HuH-7 (cell line): ENCODE measurements around the gene HTR3A.
A peak's percentile ranks its signal among the peaks of the same experiment; 100 is the strongest.

Experiments
- DNase-seq: peaks from one replicate; pipeline ENCODE4 v3.0.0; 2011; ENCODE audit warnings: low spot score

The HTR3A gene

GRCh38 chr11:113979431-113979830 is 4.5 kb downstream of the HTR3A start:
- no peak for DNase-seq

GRCh38 chr11:113980785-113981184 is 5.9 kb downstream of the HTR3A start:
- DNase-seq: no peak

GRCh38 chr11:113982306-113982705 is 7.4 kb downstream of the HTR3A start:
- DNase-seq: no peak

GRCh38 chr11:113984781-113985180 is 9.9 kb downstream of the HTR3A start:
- no peak for DNase-seq

- no peak for DNase-seq
Measured at GRCh38 chr11:113985906-113986305, 11.0 kb downstream of the HTR3A start.

- no peak for DNase-seq
Measured at GRCh38 chr11:113986351-113987140, 11.6 kb downstream of the HTR3A start.

- DNase-seq: no peak
Measured at GRCh38 chr11:113989381-113989780, 14.5 kb downstream of the HTR3A start.

- DNase-seq: no peak
Measured at GRCh38 chr11:113989916-113990315, 15.0 kb downstream of the HTR3A start.

GRCh38 chr11:113991170-113991569 is 16.3 kb downstream of the HTR3A start:
- DNase-seq: peak; percentile 49

- DNase-seq: no peak
Measured at GRCh38 chr11:113991718-113992458, 17.0 kb downstream of the HTR3A start.

GRCh38 chr11:113992459-113993110 is 17.7 kb downstream of the HTR3A start:
- no peak for DNase-seq

- peak; percentile 36 for DNase-seq
Measured at GRCh38 chr11:113994077-113994954, 19.4 kb downstream of the HTR3A start.

GRCh38 chr11:113997473-113997872 is 22.6 kb downstream of the HTR3A start:
- DNase-seq: no peak

GRCh38 chr11:113998574-113998973 is 23.7 kb downstream of the HTR3A start:
- no peak for DNase-seq

- no peak for DNase-seq
Measured at GRCh38 chr11:114000526-114000925, 25.6 kb downstream of the HTR3A start.

GRCh38 chr11:114001416-114001815 is 26.5 kb downstream of the HTR3A start:
- no peak for DNase-seq

GRCh38 chr11:114008331-114008730 is 33.4 kb downstream of the HTR3A start:
- DNase-seq: no peak

GRCh38 chr11:114010931-114011330 is 36.0 kb downstream of the HTR3A start:
- no peak for DNase-seq

- no peak for DNase-seq
Measured at GRCh38 chr11:114011443-114011842, 36.5 kb downstream of the HTR3A start.

- no peak for DNase-seq
Measured at GRCh38 chr11:114015117-114015516, 40.2 kb downstream of the HTR3A start.

GRCh38 chr11:114016986-114017385 is 42.1 kb downstream of the HTR3A start:
- no peak for DNase-seq

- DNase-seq: no peak
Measured at GRCh38 chr11:114017723-114018122, 42.8 kb downstream of the HTR3A start.
